Measurements from ENCODE around the gene SPECC1. TPM values are rescaled to one million over a fixed set of nuclear protein-coding genes. Genes with fewer than 3 reads are reported as not detected.
"Not testable (repeated sequence)": the region's sequence is repeated elsewhere in the genome, so short reads cannot be mapped to it uniquely, and the experiment has no call there.

SPECC1 gene
- total RNA-seq, 4 donors from 2014 or later: 9.8 to 24.2 (median 11.7) TPM

GRCh38 chr17:20074489-20074888 is 65.3 kb downstream of the SPECC1 start:
- WGBS, 2 donors: 57% methylated on average over 3 of the region's 3 CpGs
- TF ChIP-seq POLR2A (IDR thresholded peaks at IDR 0.05) (no peak), CTCF (IDR thresholded peaks at IDR 0.05) (no peak)
- intact Hi-C loops (cut with DNase I; ENCODE audit: low total_unique reads): no loop called here
- H3K4me3 ChIP-seq (ENCODE audit: low read depth, poor library complexity, severe bottlenecking): no peak overlapping the region
- DNase-seq (ENCODE audit: low spot score in 2 of 2): no peak

DNA sequence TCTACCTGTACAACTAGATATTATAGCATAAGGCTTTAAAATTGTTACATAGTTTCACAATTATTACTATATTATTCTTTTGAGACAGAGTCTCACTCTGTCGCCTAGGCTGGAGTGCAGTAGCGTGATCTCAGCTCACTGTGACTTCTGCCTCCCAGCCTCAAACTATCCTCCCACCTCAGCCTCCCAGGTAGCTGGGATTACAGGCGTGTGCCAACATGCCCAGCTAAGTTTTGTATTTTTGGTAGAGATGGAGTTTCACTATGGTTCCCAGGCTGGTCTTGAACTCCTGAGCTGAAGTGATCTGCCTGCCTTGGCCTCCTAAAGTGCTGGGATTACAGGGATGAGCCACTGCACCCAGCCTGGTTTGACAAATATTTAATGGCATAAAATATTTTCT is 67.0 kb downstream of the SPECC1 start:
- 88 to 93% methylated on average over 3 of the region's 3 CpGs for WGBS, 2 donors
- H3K4me3 ChIP-seq (ENCODE audit: low read depth, poor library complexity, severe bottlenecking); DNase-seq (ENCODE audit: low spot score in 2 of 2); intact Hi-C loops (cut with DNase I; ENCODE audit: low total_unique reads): not testable (repeated sequence)

DNA sequence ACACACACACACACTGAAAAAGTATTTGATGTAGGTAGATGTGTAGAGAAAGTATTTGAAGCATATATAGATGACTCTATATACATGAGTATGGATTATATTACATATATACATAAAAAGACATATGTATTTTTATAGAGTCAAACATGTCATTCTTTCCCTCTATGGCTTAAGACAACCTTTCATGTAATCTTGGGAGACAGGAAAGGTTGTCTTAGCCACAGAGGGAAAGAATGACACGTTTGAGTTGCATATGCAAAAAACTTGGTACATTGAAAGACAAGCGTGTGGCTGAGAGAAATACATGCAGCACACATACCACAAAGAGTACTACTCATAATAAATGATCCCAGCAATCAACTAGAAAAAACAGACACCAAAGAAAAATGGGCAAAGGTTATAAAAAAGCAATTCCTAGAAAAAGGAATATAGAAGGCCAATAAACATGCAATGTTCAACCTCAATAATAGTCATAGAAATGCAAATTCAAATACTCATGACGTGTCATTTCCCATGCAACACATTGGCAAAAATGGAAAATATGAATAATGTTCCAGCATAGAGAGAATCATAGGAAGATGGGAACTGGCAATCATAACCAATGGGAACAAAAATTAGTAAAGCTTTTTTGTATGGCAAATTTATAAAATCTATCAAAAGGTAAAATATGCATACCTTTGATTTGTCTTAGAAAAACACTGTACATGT is 69.0 kb downstream of the SPECC1 start:
- DNase-seq (ENCODE audit: low spot score in 2 of 2): no peak
- no peak for TF ChIP-seq POLR2A (IDR thresholded peaks at IDR 0.05)
- no peak for TF ChIP-seq CTCF (IDR thresholded peaks at IDR 0.05)
- intact Hi-C loops (cut with DNase I; ENCODE audit: low total_unique reads): no loop called here
- 70 to 78% methylated on average over 3 of the region's 3 CpGs for WGBS, 2 donors
- no peak overlapping the region for H3K4me3 ChIP-seq (ENCODE audit: low read depth, poor library complexity, severe bottlenecking)

DNA sequence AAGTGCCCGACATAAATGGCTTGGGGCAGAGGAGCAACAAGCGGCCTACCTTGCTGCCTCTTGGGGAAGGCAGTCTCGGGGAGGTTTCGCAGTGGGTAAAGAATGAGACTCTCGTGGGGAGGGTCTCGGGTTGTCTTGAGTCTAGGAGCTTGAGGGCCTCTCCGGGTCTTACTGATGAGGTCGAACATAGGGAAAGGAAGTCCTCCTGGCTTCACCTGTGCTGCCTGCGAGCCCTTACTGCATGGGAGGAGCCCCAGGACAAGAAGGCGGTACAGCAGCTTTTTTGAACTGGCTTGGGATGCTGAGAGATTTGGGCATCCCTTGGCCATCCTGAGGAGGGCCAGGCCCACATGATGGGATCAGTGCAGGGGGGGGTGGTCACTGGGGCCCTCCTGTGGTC is 71.4 kb downstream of the SPECC1 start:
- DNase-seq (ENCODE audit: low spot score in 2 of 2): no peak
- 87 to 89% methylated on average over 9 to 10 of the region's 10 CpGs for WGBS, 2 donors
- intact Hi-C loops (cut with DNase I; ENCODE audit: low total_unique reads): no loop called here
- no peak overlapping the region for H3K4me3 ChIP-seq (ENCODE audit: low read depth, poor library complexity, severe bottlenecking)
- TF ChIP-seq POLR2A (IDR thresholded peaks at IDR 0.05) (no peak), CTCF (IDR thresholded peaks at IDR 0.05) (no peak)

GRCh38 chr17:20083156-20083859 is 74.1 kb downstream of the SPECC1 start:
- TF ChIP-seq CTCF (IDR thresholded peaks at IDR 0.05): no peak
- no peak overlapping the region for H3K4me3 ChIP-seq (ENCODE audit: low read depth, poor library complexity, severe bottlenecking)
- DNase-seq (ENCODE audit: low spot score in 2 of 2): no peak
- 88 to 95% methylated on average over 3 of the region's 3 CpGs for WGBS, 2 donors
- intact Hi-C loops (cut with DNase I; ENCODE audit: low total_unique reads): no loop called here

GRCh38 chr17:20084621-20085282 is 75.6 kb downstream of the SPECC1 start:
- WGBS, 2 donors: 91 to 95% methylated on average over 1 of the region's 1 CpG
- TF ChIP-seq POLR2A (IDR thresholded peaks at IDR 0.05): no peak
- TF ChIP-seq CTCF (IDR thresholded peaks at IDR 0.05): no peak
- H3K4me3 ChIP-seq (ENCODE audit: low read depth, poor library complexity, severe bottlenecking): no peak overlapping the region
- intact Hi-C loops (cut with DNase I; ENCODE audit: low total_unique reads): no loop called here
- no peak for DNase-seq (ENCODE audit: low spot score in 2 of 2)

Data from lower leg skin (tissue), 4 donors.